GM12801 (cell line): ENCODE results near the gene CHKB.

Experiments used
- TF ChIP-seq, protein P1 (sequence below): IDR thresholded peaks from one replicate; pipeline ENCODE4 v1.5.1; 2011; ENCODE audit warnings: control low read depth; ENCODE audit not compliant: insufficient read length; ENCODE audit errors: extremely low read depth

CHKB gene

DNA sequence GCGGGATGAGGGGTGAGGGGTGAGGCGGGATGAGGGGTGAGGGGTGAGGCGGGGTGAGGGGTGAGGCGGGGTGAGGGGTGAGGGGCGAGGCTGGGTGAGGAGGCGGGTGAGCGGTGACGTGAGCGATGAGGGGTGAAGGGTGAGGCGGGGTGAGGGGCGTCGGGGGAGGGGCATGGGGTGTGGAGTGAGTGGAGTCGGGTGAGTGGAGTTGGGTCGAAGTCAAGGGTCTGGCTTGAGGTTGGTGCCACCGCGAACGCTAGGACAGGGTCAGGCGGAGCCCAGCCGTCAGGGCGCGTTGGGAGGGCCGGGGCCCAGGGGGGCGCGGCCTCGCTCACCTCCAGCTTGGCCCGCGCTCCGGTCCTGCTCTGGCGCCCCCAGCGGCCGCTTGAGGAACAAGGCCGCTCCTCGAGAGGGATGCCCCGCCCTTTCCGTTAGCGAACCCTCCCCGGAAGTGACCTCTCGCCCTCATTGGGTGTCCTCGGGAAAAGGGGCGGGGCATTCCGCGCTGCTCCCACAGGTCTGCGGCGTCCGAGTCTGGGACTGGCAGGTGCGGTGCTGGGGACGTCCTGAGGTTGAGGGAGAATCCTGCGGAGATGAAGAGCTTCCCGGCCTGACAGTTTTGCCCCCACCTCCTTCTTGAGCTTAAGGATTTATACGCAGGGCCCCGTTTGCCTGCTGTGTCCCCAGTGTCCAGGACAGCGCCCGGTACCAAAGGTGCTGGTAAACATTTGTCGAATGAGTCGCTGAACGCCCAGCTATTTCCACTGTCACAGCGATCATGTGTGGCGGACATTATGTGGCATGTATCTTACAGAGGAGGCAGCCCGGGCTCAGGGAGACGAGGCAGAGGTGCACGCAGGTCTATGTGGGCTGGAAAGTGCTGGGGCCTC lies 19.9 kb downstream of the CHKB start, which contains the start of gene SYCE3:
Gene SYCE3, minus strand, starts transcription at position 397 of the 890 bp plus-strand sequence. CDS start 6,514 bp downstream, outside the sequence.
- TF ChIP-seq, protein P1, sequence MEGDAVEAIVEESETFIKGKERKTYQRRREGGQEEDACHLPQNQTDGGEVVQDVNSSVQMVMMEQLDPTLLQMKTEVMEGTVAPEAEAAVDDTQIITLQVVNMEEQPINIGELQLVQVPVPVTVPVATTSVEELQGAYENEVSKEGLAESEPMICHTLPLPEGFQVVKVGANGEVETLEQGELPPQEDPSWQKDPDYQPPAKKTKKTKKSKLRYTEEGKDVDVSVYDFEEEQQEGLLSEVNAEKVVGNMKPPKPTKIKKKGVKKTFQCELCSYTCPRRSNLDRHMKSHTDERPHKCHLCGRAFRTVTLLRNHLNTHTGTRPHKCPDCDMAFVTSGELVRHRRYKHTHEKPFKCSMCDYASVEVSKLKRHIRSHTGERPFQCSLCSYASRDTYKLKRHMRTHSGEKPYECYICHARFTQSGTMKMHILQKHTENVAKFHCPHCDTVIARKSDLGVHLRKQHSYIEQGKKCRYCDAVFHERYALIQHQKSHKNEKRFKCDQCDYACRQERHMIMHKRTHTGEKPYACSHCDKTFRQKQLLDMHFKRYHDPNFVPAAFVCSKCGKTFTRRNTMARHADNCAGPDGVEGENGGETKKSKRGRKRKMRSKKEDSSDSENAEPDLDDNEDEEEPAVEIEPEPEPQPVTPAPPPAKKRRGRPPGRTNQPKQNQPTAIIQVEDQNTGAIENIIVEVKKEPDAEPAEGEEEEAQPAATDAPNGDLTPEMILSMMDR = no peak

DNA sequence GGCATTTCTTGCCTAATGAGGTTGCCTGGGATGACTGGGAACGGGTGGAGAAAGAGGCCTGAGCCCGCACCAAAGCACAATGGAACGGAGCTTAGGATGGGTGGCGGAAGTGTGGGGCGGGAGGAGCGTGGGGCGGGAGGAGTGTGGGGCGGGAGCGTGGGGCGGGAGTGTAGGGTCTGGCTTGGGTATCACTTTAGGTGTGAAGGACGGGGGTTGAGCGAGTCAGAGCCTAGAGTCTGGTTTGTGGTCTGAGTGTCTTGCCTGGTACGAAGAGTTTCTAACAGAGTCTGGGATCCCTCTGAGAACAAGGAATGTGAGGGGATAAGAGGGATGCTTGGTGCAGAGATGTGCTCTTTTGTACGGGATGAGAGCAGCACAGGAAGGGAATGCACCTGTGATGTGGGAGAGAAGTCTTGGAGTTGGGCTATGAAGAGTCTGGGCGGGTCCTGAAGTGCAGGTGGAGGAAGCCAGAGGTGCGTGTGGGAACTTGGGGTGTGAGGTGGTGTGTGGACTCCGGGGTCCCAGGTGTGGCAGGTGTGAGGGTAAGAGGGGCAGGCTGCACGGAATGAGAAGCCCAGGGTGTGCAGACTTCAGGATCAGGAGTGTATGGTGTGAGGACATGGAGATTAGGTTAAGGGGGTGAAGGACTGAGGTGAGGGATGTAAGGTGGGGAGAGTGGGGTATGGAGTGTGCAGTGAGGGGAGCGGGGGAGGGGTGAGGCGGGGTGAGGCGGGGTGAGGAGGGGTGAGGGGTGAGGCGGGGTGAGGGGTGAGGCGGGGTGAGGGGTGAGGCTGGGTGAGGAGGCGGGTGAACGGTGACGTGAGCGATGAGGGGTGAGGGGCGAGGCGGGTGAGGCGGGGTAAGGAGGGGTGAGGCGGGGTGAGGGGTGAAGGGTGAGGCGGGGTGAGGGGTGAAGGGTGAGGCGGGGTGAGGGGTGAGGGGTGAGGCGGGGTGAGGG lies 21.0 kb downstream of the CHKB start:
- TF ChIP-seq, protein P1 = no peak

DNA sequence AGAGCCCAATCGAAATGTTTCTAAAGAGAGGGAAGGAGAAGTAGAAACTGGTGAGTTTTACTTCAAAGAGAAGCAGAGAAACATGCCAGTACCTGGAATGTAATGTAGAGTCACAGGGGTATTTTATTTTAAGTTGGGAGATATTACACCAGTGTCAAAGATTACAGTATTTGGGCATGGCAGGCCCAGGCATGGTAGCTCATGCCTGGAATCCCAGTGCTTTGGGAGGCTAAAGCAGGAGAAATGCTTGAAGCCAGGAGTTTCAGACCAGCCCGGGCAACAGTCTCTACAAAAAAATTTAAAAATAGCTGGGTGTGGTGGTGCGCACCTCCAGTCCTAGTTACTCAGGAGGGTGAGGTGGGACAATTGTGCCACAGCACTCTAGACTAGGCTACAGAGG lies 22.6 kb downstream of the CHKB start:
- TF ChIP-seq, protein P1 = no peak

DNA sequence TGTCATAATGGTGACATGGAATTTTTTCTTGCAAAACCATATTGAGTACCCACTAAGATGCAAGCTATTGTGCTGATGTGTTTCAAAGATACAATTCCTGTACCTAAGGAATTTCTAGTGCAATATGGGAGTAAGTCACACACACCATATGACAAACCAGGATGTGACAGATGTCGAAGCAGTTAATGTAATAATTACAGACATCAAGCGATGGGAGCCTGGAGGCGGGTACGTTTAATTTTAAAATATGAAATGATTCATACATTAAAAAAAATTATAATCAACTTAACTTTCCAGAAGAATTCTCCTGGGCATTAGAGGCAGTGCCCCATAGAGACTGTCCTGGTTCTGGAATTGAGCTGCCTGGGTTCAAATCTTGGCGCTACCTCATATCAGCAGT lies 25.9 kb downstream of the CHKB start:
- TF ChIP-seq, protein P1 = no peak

DNA sequence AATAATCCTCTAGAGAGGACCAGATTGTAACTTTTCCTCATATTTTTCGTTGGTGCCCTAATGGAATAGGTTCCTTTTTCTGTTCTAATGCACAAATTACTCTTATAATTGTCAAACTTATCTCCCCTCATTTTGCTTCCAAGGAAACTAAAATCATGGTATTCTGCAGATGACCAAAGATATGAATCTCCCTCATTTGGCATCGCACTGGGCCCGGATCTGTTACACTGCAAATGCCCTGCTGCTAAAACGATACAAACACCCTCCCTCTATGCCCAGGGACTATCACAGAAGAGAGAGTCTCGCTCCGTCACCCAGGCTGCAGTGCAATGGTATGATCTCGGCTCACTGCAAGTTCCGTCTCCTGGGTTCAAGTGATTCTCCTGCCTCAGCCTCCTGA lies 29.3 kb downstream of the CHKB start:
- TF ChIP-seq, protein P1 = no peak

DNA sequence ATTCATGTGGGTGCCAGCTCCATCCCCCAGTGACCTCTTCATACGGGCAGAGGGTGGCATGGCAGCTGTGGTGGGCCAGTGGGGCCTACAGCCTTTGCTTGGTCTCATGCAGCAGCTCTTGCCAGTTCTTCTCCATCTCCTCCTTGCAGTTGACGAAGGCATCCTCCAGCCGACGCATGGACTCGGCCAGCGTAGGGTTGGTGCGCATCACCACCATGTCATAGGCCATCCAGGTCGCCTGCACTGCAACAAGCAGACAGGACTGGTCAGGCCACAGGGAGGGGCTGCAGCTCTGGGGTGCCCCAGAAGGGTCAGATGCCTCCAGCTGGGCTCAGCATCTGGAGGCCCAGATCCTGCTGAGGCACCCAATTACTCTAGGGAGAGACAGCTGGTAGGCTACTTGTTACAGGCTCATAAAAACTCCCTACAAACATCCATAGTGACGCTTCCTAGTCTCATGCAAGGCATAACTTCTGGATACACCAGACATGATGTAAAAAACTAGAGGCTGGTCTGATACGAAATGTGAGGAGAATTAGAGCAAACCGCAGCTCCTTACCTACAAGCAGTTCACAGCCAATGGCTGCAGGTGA lies 31.4 kb downstream of the CHKB start:
- TF ChIP-seq, protein P1 = no peak

DNA sequence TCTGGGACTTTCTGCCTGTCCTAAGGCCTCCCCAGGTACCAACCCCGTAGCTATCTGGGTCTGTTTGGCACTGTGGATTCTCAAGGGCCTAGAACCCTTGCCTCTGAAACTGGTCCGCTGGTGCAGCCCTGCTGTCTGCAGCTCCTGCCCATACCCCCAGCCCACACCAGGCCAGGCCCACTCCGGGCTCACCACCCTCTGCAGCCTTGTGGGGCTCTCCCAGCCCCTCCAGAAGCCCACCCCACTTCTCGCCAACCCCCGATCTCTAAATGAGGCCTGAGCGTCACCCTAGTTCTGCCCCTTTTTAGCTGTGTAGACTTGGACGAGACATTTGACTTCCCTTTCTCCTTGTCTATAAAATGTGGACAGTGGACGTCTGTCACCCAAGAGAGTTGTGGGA lies 32.3 kb downstream of the CHKB start:
- TF ChIP-seq, protein P1 = no peak
